GM18498 (cell line): ENCODE results near the gene SLC30A3.
"Not testable (repeated sequence)": the region's sequence is repeated elsewhere in the genome, so short reads cannot be mapped to it uniquely, and the experiment has no call there.

Experiments
- ATAC-seq: cut with Tn5 transposase; IDR thresholded peaks from one replicate; pipeline ENCODE4 v1.9.1; 2021; ENCODE audit warnings: mild to moderate bottlenecking, moderate library complexity; ENCODE audit not compliant: unreplicated experiment

Gene SLC30A3, protein sequence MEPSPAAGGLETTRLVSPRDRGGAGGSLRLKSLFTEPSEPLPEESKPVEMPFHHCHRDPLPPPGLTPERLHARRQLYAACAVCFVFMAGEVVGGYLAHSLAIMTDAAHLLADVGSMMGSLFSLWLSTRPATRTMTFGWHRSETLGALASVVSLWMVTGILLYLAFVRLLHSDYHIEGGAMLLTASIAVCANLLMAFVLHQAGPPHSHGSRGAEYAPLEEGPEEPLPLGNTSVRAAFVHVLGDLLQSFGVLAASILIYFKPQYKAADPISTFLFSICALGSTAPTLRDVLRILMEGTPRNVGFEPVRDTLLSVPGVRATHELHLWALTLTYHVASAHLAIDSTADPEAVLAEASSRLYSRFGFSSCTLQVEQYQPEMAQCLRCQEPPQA

DNA sequence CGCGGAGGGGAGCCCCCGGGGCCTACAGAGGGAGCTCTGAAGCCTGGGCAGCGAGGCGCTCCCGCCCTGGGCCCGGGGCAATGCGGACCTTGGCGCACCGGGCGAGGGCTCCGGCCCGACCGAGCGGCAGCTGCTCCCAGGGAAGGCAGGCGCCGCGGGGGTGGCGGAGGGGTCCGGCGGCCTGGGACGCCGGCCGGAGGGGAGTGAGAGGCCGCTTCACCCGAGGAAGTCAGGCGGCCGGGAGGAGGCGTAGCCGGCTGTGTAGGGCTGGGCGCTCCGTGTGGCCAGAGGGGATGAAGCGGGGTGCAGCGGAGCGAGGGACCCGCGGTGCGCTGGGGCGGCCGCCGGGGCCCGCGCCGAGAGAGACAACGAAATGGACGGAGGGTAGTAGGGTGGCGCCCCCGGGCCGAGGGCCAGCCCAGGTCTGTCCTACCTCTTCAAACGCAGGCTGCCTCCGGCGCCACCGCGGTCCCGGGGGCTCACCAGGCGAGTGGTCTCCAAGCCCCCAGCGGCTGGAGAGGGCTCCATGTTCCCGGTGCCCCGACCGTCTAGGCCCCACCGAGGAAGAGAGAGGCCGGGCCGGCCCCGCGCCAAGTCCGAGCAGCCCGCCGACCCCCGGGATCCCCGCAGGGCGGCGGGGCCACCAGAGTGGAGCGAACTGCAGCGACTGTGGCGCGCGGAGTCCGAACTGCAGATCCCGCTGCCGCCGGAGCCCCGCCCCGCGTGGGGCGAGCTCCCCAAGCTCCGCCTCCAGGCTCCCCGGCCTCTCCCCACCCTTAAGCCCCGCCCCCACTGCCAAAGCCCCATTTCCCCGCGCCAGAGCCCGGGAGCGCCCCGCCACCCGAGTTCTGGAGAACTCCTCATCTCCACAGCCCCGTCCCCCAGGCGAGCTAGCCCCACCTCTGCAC is at the start of gene SLC30A3:
TSS of gene SLC30A3 (minus strand) at position 669 of the 908 bp plus-strand sequence. CDS start at position 528, 141 bp downstream.
- peak; percentile 59 for ATAC-seq

DNA sequence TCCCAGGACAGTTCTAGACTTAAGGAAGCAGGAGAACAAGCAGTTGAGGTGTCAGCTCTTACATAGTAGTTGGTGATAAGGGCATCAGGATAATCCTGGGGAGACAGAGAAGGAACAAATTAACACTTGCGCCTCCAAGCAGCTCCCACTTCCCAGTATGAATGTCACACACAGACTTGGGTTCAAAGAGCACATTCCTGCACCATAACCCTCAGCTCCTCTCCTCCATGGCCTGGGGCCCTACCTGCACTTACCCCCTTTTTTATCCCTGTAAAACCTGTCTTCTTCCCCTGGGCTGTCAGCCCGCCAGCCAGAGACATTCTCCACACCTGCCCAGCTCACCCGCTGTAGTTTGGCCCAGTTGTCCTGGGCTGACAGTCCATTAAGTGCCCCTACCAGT is 49.3 kb upstream of the SLC30A3 start:
- ATAC-seq, result no peak

DNA sequence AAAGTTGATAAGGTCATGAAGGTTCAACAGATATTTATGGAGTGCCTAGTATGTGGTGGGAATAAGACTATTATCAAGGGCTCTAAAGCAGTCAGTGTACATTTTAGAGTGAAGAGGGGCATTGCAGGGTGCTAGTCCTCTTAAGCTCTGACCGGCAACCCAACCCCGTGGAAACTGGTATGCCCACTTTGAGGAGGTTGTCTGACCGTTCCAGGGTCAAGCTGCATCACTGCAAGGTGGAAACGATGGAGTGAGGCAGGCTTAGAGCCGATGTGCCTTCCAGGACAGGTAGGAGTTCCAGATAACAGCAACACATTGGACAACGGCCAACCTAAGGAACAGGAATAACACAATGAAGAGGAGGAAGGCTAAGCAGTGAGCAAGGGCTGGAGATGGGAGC is 46.8 kb upstream of the SLC30A3 start:
- ATAC-seq, result no peak

DNA sequence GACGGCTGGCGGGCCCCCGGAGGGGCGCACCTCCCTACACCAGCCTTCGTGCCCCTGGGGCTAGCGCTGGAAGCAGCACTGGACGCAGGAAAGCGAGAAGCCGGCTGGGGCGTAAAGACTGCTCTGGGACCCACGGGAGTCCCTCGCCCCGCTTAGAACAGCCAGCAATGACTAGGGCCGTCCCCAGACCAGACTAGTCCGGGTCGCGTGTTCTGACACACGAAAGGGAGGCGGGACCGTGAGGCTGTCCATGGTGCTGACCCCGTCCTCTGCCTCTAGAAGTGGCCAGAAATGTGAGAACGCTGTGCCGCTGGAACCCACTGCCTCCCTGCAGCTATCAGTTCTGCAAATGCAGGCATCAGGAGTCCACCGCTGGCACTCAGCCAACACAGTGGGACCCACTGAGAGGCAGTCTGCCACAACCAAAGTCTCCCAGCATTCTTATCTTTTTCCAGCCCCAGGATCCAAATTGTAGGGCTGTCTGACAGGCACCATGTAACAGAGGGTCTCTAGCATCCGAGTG is 45.6 kb upstream of the SLC30A3 start, which contains the start of gene UCN:
TSS of gene UCN (minus strand) at position 87 of the 523 bp plus-strand sequence. CDS start 550 bp downstream, outside the sequence.
- ATAC-seq, result no peak

DNA sequence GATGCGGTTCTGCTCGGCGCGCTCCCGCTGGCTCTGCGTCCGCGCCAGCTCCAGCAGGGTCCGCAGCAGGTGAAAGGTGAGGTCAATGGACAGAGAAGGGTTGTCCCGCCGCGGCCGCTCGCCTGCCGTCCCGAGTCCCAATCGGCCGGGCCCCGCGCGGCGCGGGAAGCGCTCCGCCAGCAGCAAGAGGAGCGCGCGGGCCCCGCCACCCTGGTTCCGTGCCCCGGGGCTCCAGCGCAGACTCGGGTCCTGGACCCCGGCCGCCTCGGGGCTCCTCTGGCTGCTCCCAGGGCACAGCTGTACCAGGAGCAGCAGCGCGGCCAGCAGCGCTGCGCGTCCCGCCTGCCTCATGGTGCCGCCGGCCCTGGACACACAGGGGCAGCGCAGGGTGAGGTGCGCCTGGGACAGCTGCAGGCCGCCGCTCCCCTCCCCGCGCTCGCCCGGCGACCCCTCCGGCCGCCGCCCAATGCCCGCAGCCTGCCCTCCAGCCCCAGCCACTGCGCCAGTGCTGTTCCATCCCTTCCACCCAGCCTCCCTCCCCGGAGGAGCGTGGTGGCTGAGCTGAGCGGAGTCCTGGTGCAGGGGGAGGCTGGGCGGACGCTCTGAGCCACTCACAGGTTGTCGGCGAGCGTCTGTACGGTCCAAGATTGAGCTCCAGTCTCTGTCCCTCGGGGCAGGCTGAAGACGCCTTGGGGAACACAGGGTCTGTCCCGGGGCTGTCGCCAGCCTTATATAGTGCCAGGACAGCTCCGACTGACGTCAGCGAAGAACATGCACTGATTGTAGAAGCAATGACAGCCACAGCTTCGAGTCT is 44.9 kb upstream of the SLC30A3 start:
- ATAC-seq, result no peak

DNA sequence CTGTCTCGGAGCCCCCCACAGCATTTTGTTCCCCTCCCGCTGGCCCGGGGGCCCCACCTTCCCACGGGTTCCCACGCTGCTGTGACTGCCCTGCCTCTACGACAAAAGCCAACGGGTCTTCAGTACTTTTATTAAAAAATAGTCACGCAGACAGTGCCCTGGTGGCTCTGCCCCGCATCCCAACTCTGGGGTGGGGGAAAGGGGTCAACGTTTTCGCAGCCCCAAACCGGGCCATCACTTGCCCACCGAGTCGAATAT is 44.4 kb upstream of the SLC30A3 start:
- no peak for ATAC-seq

DNA sequence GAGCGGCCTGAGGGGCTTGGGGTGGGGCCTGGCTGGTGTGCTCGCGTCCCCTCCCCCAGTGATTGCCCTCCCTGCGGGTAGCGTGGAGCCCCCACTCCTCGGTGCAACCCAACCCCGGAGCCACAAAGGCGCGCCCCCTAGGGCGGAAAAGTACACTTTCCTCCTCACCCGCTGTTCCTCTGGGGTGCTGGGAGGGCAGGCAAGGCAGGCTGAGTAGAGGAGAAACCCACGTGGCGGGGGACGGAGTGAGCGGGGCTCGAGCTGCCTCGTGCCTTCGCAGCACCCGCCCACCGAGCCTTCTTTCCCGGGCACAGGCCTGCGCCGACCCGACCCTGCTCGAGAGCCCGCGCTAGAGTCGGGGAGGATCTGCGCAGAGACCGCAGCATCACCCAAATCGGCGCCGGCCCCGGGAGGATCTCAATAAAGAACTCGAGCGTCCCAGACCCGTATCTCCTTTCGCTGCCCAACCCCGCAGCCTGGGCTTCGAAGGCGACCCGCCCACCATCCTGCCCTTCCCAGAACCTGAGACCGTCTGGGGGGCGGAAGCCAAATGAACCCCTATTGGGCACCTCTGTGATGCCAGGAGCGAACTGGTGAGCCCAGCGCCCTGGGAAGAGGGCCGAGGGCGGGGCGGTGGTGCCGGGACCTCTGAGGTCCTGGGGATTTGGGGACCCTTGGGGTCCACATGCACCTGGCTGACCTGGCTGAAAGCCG is 43.9 kb upstream of the SLC30A3 start:
- no peak for ATAC-seq

DNA sequence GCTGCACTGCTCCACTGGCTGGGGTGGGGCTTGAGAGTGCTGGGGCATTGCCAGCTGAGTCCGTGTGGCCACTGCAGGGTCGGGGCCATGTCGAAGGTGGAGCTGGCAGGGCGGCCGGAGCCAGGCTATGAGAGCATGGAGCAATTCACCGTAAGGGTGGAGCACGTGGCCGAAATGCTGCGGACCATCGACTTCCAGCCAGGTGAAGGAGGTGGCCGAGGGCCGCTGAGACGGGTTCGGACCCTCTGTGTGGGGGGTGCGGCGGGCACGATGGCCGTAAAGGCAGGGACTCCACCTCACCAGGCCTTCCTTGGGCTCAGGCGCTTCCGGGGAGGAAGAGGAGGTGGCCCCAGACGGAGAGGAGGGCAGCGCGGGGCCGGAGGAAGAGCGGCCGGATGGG is 43.3 kb upstream of the SLC30A3 start:
- ATAC-seq, result no peak

DNA sequence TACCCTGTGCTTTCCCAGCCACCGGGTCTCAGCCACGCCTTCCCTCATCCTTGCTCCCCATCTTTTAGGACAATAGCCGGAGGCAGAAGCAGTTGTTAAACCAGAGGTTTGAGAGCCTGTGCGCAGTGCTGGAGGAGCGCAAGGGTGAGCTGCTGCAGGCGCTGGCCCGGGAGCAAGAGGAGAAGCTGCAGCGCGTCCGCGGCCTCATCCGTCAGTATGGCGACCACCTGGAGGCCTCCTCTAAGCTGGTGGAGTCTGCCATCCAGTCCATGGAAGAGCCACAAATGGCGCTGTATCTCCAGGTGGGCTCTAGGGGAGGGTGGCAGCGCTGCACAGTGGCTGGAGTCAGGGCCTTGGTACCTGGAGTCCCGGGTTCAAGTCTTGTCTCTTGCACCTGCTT is 42.7 kb upstream of the SLC30A3 start:
- ATAC-seq, result no peak

DNA sequence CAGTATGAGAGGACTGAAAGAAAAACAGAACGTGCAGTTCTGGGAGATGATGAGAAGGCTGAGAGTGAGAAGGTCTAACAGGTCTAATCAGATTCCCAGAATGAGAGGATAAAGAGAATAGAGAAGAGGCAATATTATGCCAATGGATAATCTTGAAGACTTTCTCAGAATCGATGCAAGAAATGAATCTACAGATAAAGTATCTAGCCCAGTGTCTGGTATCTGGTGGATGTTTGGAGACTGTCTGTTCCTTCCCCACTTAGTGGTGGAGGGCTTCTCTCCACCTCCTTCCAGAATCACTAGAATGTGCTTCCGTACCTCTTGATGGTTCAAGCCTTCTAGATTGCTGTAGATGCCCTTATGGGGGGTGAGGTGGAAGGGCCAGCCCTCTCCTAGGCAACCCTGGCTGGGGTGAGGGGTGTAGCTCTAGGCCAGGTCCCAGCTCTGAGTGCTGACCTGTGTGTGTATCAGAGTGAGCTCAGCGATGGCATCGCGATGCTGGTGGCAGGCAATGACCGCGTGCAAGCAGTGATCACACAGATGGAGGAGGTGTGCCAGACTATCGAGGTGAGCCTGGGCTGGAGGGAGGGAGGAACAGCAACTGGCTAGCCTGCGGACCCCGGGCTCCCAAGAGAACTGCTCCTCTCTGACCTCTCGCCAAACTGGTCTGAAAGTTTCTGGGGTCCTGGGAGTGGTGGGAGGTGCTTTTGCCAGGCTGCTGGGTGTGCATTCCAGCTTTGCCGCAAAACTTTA is 41.8 kb upstream of the SLC30A3 start:
- ATAC-seq, result no peak

DNA sequence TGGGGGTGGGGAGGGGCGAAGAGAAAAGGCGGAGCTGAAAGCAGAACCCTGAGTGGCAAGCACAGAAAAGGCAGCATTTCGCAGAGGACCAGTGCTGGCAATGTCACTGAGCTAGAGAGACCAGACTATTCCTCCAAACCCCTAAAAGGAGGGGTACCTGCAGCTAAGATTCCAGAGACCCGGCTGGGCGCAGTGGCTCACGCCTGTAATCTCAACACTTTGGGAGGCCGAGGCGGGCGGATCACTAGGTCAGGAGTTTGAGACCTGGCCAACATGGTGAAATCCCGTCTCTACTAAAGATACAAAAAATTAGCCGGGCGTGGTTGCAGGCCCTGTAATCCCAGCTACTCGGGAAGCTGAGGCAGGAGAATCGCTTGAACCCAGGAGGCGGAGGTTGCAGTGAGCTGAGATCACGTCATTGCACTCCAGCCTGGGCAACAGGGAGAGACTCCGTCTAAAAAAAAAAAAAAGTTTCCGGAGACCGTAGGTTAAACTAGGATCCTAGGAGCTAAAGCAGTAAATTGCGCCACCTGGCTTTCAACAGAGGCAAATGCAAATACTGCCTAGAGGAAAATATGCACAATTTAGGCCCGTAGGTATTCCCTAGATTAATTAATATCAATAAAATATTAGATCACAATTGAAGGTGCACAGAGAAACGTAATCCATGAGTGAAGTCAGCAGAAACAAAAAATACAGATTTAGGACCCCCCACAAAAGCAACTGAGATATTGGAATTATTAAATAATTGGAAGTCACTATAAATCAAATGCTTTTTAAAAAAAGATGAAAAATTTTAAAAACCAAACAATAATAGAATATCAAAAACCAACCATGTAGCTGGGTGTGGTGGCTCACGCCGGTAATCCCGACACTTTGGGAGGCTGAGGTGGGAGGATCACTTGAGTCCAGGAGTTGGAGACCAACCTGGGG is 40.5 kb upstream of the SLC30A3 start:
- no peak for ATAC-seq

DNA sequence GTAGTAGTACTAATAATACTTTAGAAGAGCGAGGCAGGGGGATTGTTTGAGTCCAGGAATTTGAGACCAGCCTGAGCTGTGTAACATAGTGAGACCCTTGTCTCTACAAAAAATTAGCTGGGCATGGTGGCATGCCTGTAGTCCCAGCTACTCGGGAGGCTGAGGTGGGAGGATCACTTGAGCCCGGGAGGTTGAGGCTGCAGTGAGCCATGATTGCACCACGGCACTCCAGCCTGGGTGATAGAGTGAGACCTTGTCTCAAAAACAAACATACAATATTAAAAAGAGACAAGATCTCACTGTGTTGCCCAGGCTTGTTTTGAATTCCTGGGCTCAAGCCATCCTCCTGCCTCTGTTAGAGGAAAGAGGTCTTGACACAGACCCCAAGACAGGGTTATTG is 37.8 kb upstream of the SLC30A3 start:
- not testable (repeated sequence) for ATAC-seq

DNA sequence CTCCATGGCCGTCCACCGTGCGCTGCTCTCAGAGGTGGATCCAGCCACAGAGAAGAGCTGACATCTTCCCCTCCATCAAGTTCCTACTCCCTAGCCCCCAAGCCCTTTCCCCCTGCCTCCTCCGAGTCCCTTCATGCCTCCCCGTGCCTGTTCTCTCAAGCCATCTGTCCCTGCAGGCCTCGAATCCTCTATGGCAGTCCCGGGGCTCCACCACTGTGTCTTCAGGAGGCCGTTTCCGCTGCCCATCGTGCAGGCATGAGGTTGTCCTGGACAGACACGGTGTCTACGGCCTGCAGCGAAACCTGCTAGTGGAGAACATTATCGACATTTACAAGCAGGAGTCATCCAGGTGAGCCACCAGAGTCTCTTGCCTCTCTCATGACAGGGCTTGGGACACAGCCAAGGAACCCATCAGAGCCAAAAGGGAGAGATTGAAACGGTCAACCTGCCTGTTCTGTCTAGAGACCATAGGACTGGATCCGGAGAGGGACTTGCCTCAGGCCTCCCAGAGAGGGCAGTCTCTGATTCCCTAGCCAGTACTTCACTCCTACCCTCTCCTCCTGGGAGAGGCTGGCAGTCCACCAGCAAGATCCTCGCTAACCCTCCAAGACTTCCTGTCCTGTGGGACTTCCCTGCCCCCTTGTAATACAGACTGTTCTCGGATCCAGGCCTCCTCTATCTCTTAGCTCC is 35.7 kb upstream of the SLC30A3 start:
- ATAC-seq, result no peak

DNA sequence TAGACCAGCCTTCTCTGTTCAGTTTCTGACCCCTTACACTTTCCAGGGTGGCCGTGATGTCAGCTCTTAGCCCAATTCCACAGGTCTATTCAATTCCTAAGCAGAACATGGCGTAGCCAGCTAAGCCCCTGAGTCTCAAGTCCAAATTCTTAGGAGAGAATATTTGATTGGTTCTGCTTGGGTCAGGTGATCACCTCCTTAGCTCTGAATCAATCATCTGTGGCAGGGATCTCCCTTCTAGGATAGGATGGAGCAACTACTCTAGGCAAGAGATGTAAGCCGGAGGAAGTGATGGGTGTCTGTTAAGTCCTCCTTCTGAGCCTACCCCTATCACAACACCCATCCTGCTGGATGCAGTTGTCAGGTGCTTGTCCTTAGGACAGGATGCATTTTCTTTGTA is 34.3 kb upstream of the SLC30A3 start:
- no peak for ATAC-seq

DNA sequence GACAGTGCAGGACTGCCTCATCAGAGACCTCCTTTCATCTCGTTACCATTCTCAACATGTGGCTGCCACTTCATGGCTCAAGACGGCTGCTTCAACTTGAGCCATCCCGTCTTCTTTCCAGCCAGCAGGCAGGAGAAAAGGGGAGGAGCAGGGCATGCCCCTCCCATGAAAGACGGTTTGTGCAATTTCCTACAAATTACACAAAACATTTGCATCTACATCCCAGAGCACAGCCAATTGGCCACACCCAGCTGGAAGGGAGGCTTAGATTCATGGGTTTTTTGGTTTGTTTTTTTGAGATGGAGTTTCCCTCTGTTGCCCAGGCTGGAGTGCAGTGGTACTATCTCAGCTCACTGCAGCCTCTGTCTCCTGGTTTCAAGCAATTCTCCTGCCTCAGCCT is 33.6 kb upstream of the SLC30A3 start:
- ATAC-seq, result no peak

DNA sequence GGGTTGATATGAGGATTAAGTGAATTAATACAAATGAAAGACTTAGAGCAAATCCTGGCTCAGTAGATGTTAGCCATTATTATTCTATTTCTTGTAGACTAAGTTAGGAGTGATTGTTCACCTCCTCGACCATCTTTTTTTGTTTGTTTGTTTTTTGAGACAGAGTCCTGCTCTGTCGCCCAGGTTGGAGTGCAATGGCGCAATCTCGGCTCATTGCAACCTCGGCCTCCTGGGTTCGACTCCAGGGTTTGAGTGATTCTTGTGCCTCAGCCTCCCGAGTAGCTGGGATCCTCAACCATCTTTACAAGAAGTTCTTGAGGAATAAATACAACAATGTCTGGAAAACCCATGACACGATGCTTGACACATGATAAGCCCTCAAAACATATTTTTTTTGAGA is 32.1 kb upstream of the SLC30A3 start:
- ATAC-seq, result no peak

DNA sequence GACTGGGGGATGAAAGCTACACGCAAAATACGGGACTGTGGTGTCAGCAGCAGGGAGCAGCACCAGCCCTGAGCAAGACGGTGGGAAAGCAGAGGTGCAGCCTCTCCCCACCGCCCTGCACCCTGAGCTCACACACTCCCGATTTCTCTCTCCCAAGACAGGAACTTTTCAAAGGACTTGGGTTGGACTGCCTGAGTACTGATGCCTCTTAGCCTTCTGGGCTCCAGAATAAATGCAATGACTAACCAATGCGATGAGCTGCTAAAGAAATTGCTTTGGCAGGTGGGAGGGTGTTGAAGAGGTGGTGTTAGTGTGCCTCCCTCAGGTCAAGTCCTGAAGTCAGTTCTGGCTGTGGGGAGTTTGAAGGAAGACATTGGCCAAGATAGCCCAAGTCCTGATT is 29.0 kb upstream of the SLC30A3 start:
- ATAC-seq, result no peak

DNA sequence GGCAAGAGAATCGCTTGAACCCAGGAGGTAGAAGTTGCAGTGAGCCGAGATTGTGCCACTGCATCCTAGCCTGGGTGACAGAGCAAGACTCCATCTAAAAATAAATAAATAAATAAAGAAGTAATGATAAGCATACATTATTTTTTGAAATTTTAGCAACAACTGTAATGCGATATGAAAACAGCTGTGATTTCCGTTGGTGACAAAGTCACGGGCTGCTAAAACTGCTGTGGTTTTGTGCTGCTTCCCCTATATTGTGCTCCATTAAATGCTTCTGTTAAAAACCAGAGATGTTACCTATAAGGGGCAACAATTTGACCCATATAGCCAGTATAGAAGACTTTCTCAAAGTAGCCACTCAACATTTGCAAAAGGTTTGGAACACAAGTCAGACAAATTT is 27.7 kb upstream of the SLC30A3 start:
- no peak for ATAC-seq
